Endothelial cell (in vitro differentiated cells): ENCODE data around the gene DAND5. TPM values are rescaled to one million over a fixed set of nuclear protein-coding genes. Genes with fewer than 3 reads are reported as not detected.

ENCODE experiments used
- DNase-seq: peaks from one replicate; pipeline ENCODE4 v3.0.0; 2021; ENCODE audit warnings: low spot score
- H3K27ac Mint-ChIP-seq: one replicate; pipeline ENCODE4 v1.8.0; 2021; ENCODE audit warnings: mixed read lengths, inconsistent platforms; ENCODE audit not compliant: unreplicated experiment
- H3K27me3 Mint-ChIP-seq: one replicate; pipeline ENCODE4 v1.8.0; 2021; ENCODE audit warnings: mild to moderate bottlenecking, moderate library complexity, mixed read lengths, inconsistent platforms; ENCODE audit not compliant: unreplicated experiment
- H3K36me3 Mint-ChIP-seq: one replicate; pipeline ENCODE4 v1.8.0; 2021; ENCODE audit warnings: mild to moderate bottlenecking, low read depth, mixed read lengths, inconsistent platforms; ENCODE audit not compliant: unreplicated experiment
- H3K4me1 Mint-ChIP-seq: one replicate; pipeline ENCODE4 v1.8.0; 2021; ENCODE audit warnings: mild to moderate bottlenecking, mixed read lengths, inconsistent platforms; ENCODE audit not compliant: unreplicated experiment
- H3K4me3 Mint-ChIP-seq: one replicate; pipeline ENCODE4 v1.8.0; 2021; ENCODE audit warnings: mild to moderate bottlenecking, mixed read lengths, inconsistent platforms; ENCODE audit not compliant: unreplicated experiment
- H3K9me3 Mint-ChIP-seq: one replicate; pipeline ENCODE4 v1.8.0; 2021; ENCODE audit warnings: mixed read lengths, inconsistent platforms; ENCODE audit not compliant: unreplicated experiment
- total RNA-seq: library from RNA; stranded (reverse); fragmentation: NEBNext Ultra II Directional; extraction: Animal tissue kit (Norgen Biotek cat#: 25700); gene quantifications from one replicate; pipeline ENCODE4 v1.2.1, GENCODE V29; 2021; ENCODE audit not compliant: unreplicated experiment
- TF ChIP-seq, protein P1 (sequence below): fragments of 200-600 bp; sonication (generic); IDR thresholded peaks from one replicate; pipeline ENCODE4 v1.5.0; 2021; ENCODE audit warnings: antibody characterized with exemption; ENCODE audit not compliant: unreplicated experiment

Gene DAND5
- total RNA-seq, 1 donor from 2014 or later = 0.69 TPM

GRCh38 chr19:13003081-13003480 lies 33.7 kb downstream of the DAND5 start:
- Mint-ChIP-seq H3K4me3 (no peak overlapping the region), H3K9me3 (no peaks in the 10 kb centered on the region), H3K27ac (no peak overlapping the region), H3K27me3 (peaks cover 43% of the 10 kb centered on the region), H3K4me1 (no peaks in the 10 kb centered on the region), H3K36me3 (peaks cover 9% of the 10 kb centered on the region)
- no peak for DNase-seq
- TF ChIP-seq, protein P1, sequence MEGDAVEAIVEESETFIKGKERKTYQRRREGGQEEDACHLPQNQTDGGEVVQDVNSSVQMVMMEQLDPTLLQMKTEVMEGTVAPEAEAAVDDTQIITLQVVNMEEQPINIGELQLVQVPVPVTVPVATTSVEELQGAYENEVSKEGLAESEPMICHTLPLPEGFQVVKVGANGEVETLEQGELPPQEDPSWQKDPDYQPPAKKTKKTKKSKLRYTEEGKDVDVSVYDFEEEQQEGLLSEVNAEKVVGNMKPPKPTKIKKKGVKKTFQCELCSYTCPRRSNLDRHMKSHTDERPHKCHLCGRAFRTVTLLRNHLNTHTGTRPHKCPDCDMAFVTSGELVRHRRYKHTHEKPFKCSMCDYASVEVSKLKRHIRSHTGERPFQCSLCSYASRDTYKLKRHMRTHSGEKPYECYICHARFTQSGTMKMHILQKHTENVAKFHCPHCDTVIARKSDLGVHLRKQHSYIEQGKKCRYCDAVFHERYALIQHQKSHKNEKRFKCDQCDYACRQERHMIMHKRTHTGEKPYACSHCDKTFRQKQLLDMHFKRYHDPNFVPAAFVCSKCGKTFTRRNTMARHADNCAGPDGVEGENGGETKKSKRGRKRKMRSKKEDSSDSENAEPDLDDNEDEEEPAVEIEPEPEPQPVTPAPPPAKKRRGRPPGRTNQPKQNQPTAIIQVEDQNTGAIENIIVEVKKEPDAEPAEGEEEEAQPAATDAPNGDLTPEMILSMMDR = no peak

DNA sequence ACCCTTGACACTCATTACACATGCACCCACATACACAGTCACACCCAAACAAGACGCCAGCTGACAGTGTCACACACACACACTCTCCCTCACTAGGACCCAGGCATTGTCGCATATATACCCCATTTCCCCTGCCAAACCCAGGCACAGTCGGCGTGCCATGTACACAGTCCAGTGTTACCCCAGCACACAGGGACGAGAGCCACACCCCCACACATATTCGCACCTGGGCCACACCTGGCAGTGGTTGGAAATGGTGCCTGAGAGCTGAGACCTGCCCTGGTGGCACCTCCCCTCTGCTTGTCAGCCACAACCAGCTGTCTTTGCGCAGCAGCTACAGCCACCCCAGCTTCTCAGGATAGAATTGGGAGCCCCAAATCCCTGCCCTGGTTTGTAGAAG lies 34.9 kb downstream of the DAND5 start:
- H3K9me3 Mint-ChIP-seq = no peaks in the 10 kb centered on the region
- peaks cover 46% of the 10 kb centered on the region for H3K27me3 Mint-ChIP-seq
- no peak for DNase-seq
- peaks cover 4% of the 10 kb centered on the region for H3K36me3 Mint-ChIP-seq
- H3K4me3 Mint-ChIP-seq = no peak overlapping the region
- no peak overlapping the region for H3K27ac Mint-ChIP-seq
- TF ChIP-seq, protein P1 = no peak
- H3K4me1 Mint-ChIP-seq = no peaks in the 10 kb centered on the region

- Mint-ChIP-seq H3K4me3 (peak overlapping the region; percentile 19), H3K27me3 (peaks cover 38% of the 10 kb centered on the region), H3K27ac (no peak overlapping the region), H3K4me1 (no peaks in the 10 kb centered on the region), H3K9me3 (no peaks in the 10 kb centered on the region), H3K36me3 (peaks cover 4% of the 10 kb centered on the region)
- no peak for DNase-seq
- TF ChIP-seq, protein P1 = no peak
These were observed 35.9 kb downstream of the DAND5 start for GRCh38 chr19:13005253-13005652.

DNA sequence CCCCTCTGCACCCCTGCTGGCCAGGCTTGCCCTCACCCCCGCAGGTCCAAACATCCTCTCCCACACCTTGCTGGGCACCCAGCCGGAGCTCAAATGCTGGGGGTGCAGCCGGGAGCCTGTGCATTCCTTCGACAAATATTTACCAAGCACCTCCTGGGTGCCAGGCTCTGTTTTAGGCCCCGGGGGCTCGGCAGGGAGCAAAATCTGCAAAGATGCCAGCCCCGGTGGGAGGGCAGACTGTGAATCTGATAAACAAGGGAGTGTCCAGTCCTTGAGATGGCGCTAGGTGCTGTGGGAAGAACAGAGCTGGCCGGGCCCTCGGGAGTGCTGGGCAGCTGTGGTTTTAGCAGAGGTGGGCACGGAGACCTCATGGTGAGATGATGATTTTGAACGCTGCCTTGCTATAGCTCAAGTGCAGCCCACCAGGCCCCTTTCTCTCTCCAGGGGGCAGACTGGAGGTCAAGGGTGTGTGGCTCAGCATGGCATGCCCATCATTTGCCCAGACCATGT lies 36.5 kb downstream of the DAND5 start:
- H3K27me3 Mint-ChIP-seq = peaks cover 33% of the 10 kb centered on the region
- no peaks in the 10 kb centered on the region for H3K4me1 Mint-ChIP-seq
- peaks cover 4% of the 10 kb centered on the region for H3K36me3 Mint-ChIP-seq
- no peaks in the 10 kb centered on the region for H3K9me3 Mint-ChIP-seq
- TF ChIP-seq, protein P1 = no peak
- DNase-seq = no peak
- H3K27ac Mint-ChIP-seq = no peak overlapping the region
- H3K4me3 Mint-ChIP-seq = no peak overlapping the region

GRCh38 chr19:13006431-13007281 lies 37.3 kb downstream of the DAND5 start:
- TF ChIP-seq, protein P1 = no peak
- DNase-seq = no peak
- H3K27me3 Mint-ChIP-seq = peaks cover 32% of the 10 kb centered on the region
- no peaks in the 10 kb centered on the region for H3K4me1 Mint-ChIP-seq
- H3K27ac Mint-ChIP-seq = no peak overlapping the region
- no peak overlapping the region for H3K4me3 Mint-ChIP-seq
- no peaks in the 10 kb centered on the region for H3K9me3 Mint-ChIP-seq
- H3K36me3 Mint-ChIP-seq = no peaks in the 10 kb centered on the region
